ENCODE results near the gene CCNY.

CCNY gene

GRCh38 chr10:35356725-35357092 lies 20.4 kb downstream of the CCNY start:
- DNase-seq: no peak

- no peak for DNase-seq
These were observed 22.7 kb downstream of the CCNY start for GRCh38 chr10:35359056-35359455.

- DNase-seq: no peak
These were observed 23.6 kb downstream of the CCNY start for GRCh38 chr10:35359873-35360272.

- DNase-seq: no peak
These were observed 26.5 kb downstream of the CCNY start for GRCh38 chr10:35362701-35363350.

- DNase-seq: no peak
These were observed 27.3 kb downstream of the CCNY start for GRCh38 chr10:35363587-35363986.

- no peak for DNase-seq
These were observed 28.5 kb downstream of the CCNY start for GRCh38 chr10:35364808-35365207.

- DNase-seq: no peak
These were observed 29.7 kb downstream of the CCNY start for GRCh38 chr10:35365994-35366393.

- no peak for DNase-seq
These were observed 31.0 kb downstream of the CCNY start for GRCh38 chr10:35367107-35367859.

GRCh38 chr10:35367982-35368381 lies 31.7 kb downstream of the CCNY start:
- no peak for DNase-seq

GRCh38 chr10:35368485-35369048 lies 32.3 kb downstream of the CCNY start:
- no peak for DNase-seq

- DNase-seq: no peak
These were observed 32.8 kb downstream of the CCNY start for GRCh38 chr10:35369049-35369611.

GRCh38 chr10:35371731-35372130 lies 35.4 kb downstream of the CCNY start:
- no peak for DNase-seq

GRCh38 chr10:35372329-35372728 lies 36.0 kb downstream of the CCNY start:
- DNase-seq: no peak

- no peak for DNase-seq
These were observed 38.9 kb downstream of the CCNY start for GRCh38 chr10:35375091-35375765.

- no peak for DNase-seq
These were observed 40.9 kb downstream of the CCNY start for GRCh38 chr10:35377050-35377728.

GRCh38 chr10:35378541-35379210 lies 42.4 kb downstream of the CCNY start:
- no peak for DNase-seq

- peak; percentile 49 for DNase-seq
These were observed 43.2 kb downstream of the CCNY start for GRCh38 chr10:35379226-35380137.

GRCh38 chr10:35382096-35382495 lies 45.8 kb downstream of the CCNY start:
- DNase-seq: no peak

- no peak for DNase-seq
These were observed 48.1 kb downstream of the CCNY start for GRCh38 chr10:35384265-35384868.

- no peak for DNase-seq
These were observed 50.4 kb downstream of the CCNY start for GRCh38 chr10:35386594-35387174.

Measured in right hindlimb (tissue), 1 donor.